Pancreas (tissue), 10 donors: ENCODE measurements around the gene TEPSIN. TPM values are rescaled to one million over a fixed set of nuclear protein-coding genes. Genes with fewer than 3 reads are reported as not detected.
"Not testable (repeated sequence)": the region's sequence is repeated elsewhere in the genome, so short reads cannot be mapped to it uniquely, and the experiment has no call there.

Source experiments
- ATAC-seq, 4 donors: fragments of 200-7000 bp; cut with Tn5 transposase; one replicate each; pipeline versions ENCODE4 v1.8.0 to v1.9.1; 2020; ENCODE audit warnings: mild to moderate bottlenecking in 4 of 4, moderate library complexity in 4 of 4
- DNase-seq, 6 donors: peaks; one replicate each; pipeline ENCODE4 v3.0.0-alpha.2; 2020
- FAIRE-seq: peaks from 2 replicates; lab custom pipeline; 2012; peaks lifted over from hg19 to GRCh38; lab: Jason Lieb, UNC
- H3K27ac ChIP-seq, 4 donors: fragments of 200-600 bp; sonication (generic); 1 replicate in 3 of 4; 2 replicates in 1 of 4; pipeline versions ENCODE4 v1.5.0 to v1.8.0; 2020
- H3K27me3 ChIP-seq, 4 donors: fragments of 200-600 bp; one replicate each; pipeline ENCODE4 v1.8.0; 2021
- H3K36me3 ChIP-seq, 3 donors: fragments of 200-600 bp; sonication (generic) in 1 of 3; one replicate each; pipeline versions ENCODE4 v1.5.0 to v1.8.0; 2020 to 2021
- H3K4me1 ChIP-seq, 3 donors: fragments of 200-600 bp; one replicate each; pipeline ENCODE4 v1.8.0; 2021
- H3K4me3 ChIP-seq, 4 donors: fragments of 200-600 bp; sonication (generic) in 2 of 4; one replicate each; pipeline versions ENCODE4 v1.5.0 to v1.8.0; 2020 to 2021
- H3K9me3 ChIP-seq, 4 donors: fragments of 200-600 bp; one replicate each; pipeline ENCODE4 v1.8.0; 2021
- WGBS, 2 donors: extraction: QIAGEN DNeasy Blood & Tissue Kit; methylation state at CpG; one replicate each; pipeline ENCODE4 v1.1.7; 2013; 5-methylcytosine and 5-hydroxymethylcytosine counted together
- intact Hi-C, 3 donors: fragments of 100-400 bp; cut with DNase I; formaldehyde crosslinking; loops; one replicate each; pipeline versions ENCODE4 v1.11.1 to v1.14.2; 2022
- polyA plus RNA-seq, 2 donors: library from polyadenylated mRNA; stranded (reverse); fragments of 200-250 nt; gene quantifications; one replicate each; pipeline ENCODE4 v1.2.3, GENCODE V29; 2013
- total RNA-seq, 6 donors: library from RNA; stranded (reverse); fragmentation: NEBNext Ultra II Directional in 4 of 6; extraction: Animal tissue kit (Norgen Biotek cat#: 25700) in 4 of 6; gene quantifications; one replicate each; pipeline versions ENCODE4 v1.2.1 to v1.2.4, GENCODE V29; 2021 to 2023
- TF ChIP-seq, protein P1 (sequence below), 4 donors: fragments of 200-600 bp; sonication (generic) in 3 of 4; IDR thresholded peaks; one replicate each; pipeline versions ENCODE4 v1.5.0 to v1.8.0; 2021; ENCODE audit warnings: antibody characterized with exemption in 4 of 4
- donor health status: healthy with polysubstance abuse.
- donor health status: DM: no; HTN: no; CAD: no; lungs with moderate emphysema.
- donor health status: DM: no; HTN: no; CAD: no.
- donor health status: control.
- donor health status: control.
- donor health status: Bipolar disorder and iron deficiency.
- donor health status: DM: yes; HTN: yes; CAD: no.
- donor health status: DM: no; HTN: no; CAD: no.
- donor health status: DM: no; HTN: no; CAD: no.
- donor health status: DM: yes; HTN: yes; CAD: no.

The TEPSIN gene
- total and polyA plus RNA-seq, 8 donors = 13.8 to 98.5 (median 18.9) TPM

- TF ChIP-seq, protein P1, sequence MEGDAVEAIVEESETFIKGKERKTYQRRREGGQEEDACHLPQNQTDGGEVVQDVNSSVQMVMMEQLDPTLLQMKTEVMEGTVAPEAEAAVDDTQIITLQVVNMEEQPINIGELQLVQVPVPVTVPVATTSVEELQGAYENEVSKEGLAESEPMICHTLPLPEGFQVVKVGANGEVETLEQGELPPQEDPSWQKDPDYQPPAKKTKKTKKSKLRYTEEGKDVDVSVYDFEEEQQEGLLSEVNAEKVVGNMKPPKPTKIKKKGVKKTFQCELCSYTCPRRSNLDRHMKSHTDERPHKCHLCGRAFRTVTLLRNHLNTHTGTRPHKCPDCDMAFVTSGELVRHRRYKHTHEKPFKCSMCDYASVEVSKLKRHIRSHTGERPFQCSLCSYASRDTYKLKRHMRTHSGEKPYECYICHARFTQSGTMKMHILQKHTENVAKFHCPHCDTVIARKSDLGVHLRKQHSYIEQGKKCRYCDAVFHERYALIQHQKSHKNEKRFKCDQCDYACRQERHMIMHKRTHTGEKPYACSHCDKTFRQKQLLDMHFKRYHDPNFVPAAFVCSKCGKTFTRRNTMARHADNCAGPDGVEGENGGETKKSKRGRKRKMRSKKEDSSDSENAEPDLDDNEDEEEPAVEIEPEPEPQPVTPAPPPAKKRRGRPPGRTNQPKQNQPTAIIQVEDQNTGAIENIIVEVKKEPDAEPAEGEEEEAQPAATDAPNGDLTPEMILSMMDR (IDR thresholded peaks at IDR 0.05) = peak in 1 of 4 donors; percentile 8
- H3K27ac ChIP-seq = no peak overlapping the region
- ATAC-seq (peak in 3 of 4 donors; percentile 14 to 33 (median 27)), DNase-seq (peak in 3 of 6 donors; percentile 17 to 79 (median 50)), FAIRE-seq (no peak)
- 89 to 90% methylated on average over 24 to 26 of the region's 26 CpGs for WGBS, 2 donors
- H3K27me3 ChIP-seq = no peaks in the 10 kb centered on the region
- H3K4me1 ChIP-seq = no peaks in the 10 kb centered on the region
- no peaks in the 10 kb centered on the region for H3K9me3 ChIP-seq
- H3K4me3 ChIP-seq = no peak overlapping the region
- intact Hi-C loops = no loop called here
- peaks cover 0 to 8% (median 0%) of the 10 kb centered on the region in 3 donors for H3K36me3 ChIP-seq
Measured at GRCh38 chr17:81230043-81230820, 8.6 kb downstream of the TEPSIN start.

DNA sequence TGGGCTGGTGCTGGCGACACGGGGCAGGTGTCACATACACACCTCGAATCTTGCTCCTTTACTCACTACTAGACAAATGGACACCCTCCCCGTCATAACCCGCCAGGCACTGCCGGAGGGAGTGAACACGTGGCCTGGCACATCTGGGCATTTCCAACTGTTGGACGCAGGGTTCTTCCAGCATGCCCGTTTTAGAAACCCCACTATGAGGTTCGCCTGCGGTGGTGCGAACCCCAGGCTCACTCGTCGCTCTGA lies 9.3 kb downstream of the TEPSIN start:
- H3K27me3 ChIP-seq = no peaks in the 10 kb centered on the region
- intact Hi-C loops = no loop called here
- no peak for FAIRE-seq
- H3K27ac ChIP-seq = no peak overlapping the region
- no peak overlapping the region for H3K4me3 ChIP-seq
- peaks cover 0 to 8% (median 0%) of the 10 kb centered on the region in 3 donors for H3K36me3 ChIP-seq
- H3K4me1 ChIP-seq = no peaks in the 10 kb centered on the region
- ATAC-seq = no peak
- H3K9me3 ChIP-seq = no peaks in the 10 kb centered on the region
- 90 to 92% methylated on average over 14 of the region's 14 CpGs for WGBS, 2 donors
- peak in 1 of 6 donors; percentile 53 for DNase-seq
- TF ChIP-seq, protein P1 (IDR thresholded peaks at IDR 0.05) = no peak

DNA sequence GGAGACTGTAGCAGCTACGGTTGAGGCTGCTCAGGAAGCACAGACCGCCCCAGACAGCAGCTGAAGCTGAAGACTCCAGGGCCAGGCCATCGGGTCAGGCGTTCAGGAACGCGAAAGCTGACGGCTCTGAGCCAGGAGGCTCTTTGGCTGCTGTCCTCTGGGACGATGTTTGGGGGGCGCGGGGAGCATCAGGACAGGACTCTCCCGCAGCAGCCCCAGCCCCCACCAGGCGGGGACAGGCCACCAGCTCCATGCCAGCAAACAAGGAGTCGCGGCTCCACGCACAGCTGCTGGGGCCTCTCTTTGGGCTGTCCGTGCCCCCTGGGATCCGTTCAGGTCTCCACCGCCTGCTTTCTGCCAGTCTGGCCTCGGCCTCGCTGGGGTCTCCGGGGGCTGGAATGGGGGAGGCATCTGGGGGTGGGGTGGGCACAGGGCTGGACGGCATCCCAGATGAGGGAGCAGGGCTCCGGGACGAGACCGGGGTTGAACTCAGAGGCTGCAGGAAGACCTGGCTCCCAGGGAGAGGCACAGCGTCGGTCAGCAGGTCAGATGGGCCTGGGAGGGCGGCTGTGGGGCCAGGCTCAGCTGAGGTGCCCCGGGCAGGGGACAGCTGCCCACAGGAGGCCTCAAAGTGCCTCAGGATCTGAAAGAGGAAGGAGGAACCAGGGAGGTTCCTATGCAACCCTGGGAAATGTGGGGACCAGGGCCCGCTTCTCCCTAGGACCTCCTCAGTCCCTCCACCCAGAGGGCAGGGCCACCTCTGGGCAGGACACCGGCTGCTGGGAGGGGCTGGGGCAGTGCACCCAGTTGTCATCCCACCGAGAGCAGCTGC lies 9.8 kb downstream of the TEPSIN start:
- H3K27me3 ChIP-seq = no peaks in the 10 kb centered on the region
- intact Hi-C loops = no loop called here
- TF ChIP-seq, protein P1 (IDR thresholded peaks at IDR 0.05) = no peak
- WGBS, 2 donors = 90 to 93% methylated on average over 30 to 32 of the region's 32 CpGs
- FAIRE-seq = no peak
- H3K27ac ChIP-seq = no peak overlapping the region
- ATAC-seq = peak in 1 of 4 donors; percentile 10
- H3K4me1 ChIP-seq = no peaks in the 10 kb centered on the region
- H3K4me3 ChIP-seq = no peak overlapping the region
- H3K9me3 ChIP-seq = no peaks in the 10 kb centered on the region
- DNase-seq = peak in 1 of 6 donors; percentile 72
- peaks cover 0 to 8% (median 0%) of the 10 kb centered on the region in 3 donors for H3K36me3 ChIP-seq

GRCh38 chr17:81228420-81228819 lies 10.4 kb downstream of the TEPSIN start:
- peak in 1 of 4 donors; percentile 49 for ATAC-seq
- no peaks in the 10 kb centered on the region for H3K27me3 ChIP-seq
- 81 to 85% methylated on average over 9 of the region's 9 CpGs for WGBS, 2 donors
- H3K4me3 ChIP-seq = no peak overlapping the region
- no peak for FAIRE-seq
- peaks cover 0 to 8% (median 0%) of the 10 kb centered on the region in 3 donors for H3K36me3 ChIP-seq
- H3K9me3 ChIP-seq = no peaks in the 10 kb centered on the region
- TF ChIP-seq, protein P1 (IDR thresholded peaks at IDR 0.05) = no peak
- DNase-seq = peak in 2 of 6 donors; percentile 12 to 23
- H3K4me1 ChIP-seq = peaks cover 0 to 3% (median 0%) of the 10 kb centered on the region in 3 donors
- intact Hi-C loops = no loop called here
- H3K27ac ChIP-seq = no peak overlapping the region

GRCh38 chr17:81227630-81228029 lies 11.2 kb downstream of the TEPSIN start:
- H3K27me3 ChIP-seq, FAIRE-seq: not testable (repeated sequence)
- 64 to 78% methylated on average over 2 of the region's 2 CpGs for WGBS, 2 donors

More at GRCh38 chr17:81227630-81228029, 11.2 kb downstream of the TEPSIN start:
- ATAC-seq, H3K4me1 ChIP-seq, DNase-seq, H3K36me3 ChIP-seq, H3K27ac ChIP-seq, intact Hi-C loops, H3K9me3 ChIP-seq, H3K4me3 ChIP-seq: not testable (repeated sequence)
